Endodermal cell (in vitro differentiated cells): Measurements from ENCODE around the gene PPP1R15A. TPM values are rescaled to one million over a fixed set of nuclear protein-coding genes. Genes with fewer than 3 reads are reported as not detected.
A peak's percentile ranks its signal among the peaks of the same experiment; 100 is the strongest.
"Not testable (repeated sequence)": the region's sequence is repeated elsewhere in the genome, so short reads cannot be mapped to it uniquely, and the experiment has no call there.

ENCODE experiments used
- DNase-seq: peaks from one replicate; pipeline ENCODE4 v3.0.0-alpha.2; 2017
- H3K27ac ChIP-seq: 2 replicates; pipeline ENCODE4 v1.5.1; 2013; ENCODE audit warnings: mild to moderate bottlenecking, low read depth, low read length, moderate library complexity
- H3K27me3 ChIP-seq: 2 replicates; pipeline ENCODE4 v1.6.1; 2013; ENCODE audit warnings: mild to moderate bottlenecking, low read length, moderate library complexity; ENCODE audit not compliant: insufficient read depth, control insufficient read depth, poor library complexity, severe bottlenecking
- H3K36me3 ChIP-seq: 2 replicates; pipeline ENCODE4 v1.7.0; 2013; ENCODE audit warnings: mild to moderate bottlenecking, low read length, moderate library complexity; ENCODE audit not compliant: control insufficient read depth, insufficient read depth
- H3K4me1 ChIP-seq: one replicate; pipeline ENCODE4 v1.7.0; 2013; ENCODE audit warnings: low read length; ENCODE audit not compliant: control insufficient read depth, insufficient read depth
- H3K4me3 ChIP-seq: 2 replicates; pipeline ENCODE4 v1.5.1; 2013; ENCODE audit warnings: mild to moderate bottlenecking, low read length, moderate library complexity
- H3K9ac ChIP-seq: 2 replicates; pipeline ENCODE4 v1.6.1; 2013; ENCODE audit warnings: mild to moderate bottlenecking, low read length, moderate library complexity; ENCODE audit not compliant: poor library complexity, severe bottlenecking; ENCODE audit errors: extremely low read depth
- H3K9me3 ChIP-seq: 2 replicates; pipeline ENCODE4 v1.6.1; 2013; ENCODE audit warnings: mild to moderate bottlenecking, low read length, moderate library complexity; ENCODE audit not compliant: control insufficient read depth
- H3K27ac Mint-ChIP-seq: 2 replicates; pipeline ENCODE4 v1.8.0; 2020; ENCODE audit warnings: mixed read lengths
- H3K27me3 Mint-ChIP-seq: 2 replicates; pipeline ENCODE4 v1.8.0; 2021; ENCODE audit warnings: mild to moderate bottlenecking, mixed read lengths; ENCODE audit not compliant: insufficient read depth
- H3K36me3 Mint-ChIP-seq: 2 replicates; pipeline ENCODE4 v1.8.0; 2020; ENCODE audit warnings: low read depth, mixed read lengths
- H3K4me1 Mint-ChIP-seq: 2 replicates; pipeline ENCODE4 v1.8.0; 2020; ENCODE audit warnings: mixed read lengths
- H3K4me3 Mint-ChIP-seq: 2 replicates; pipeline ENCODE4 v1.8.0; 2020; ENCODE audit warnings: mild to moderate bottlenecking, moderate library complexity, mixed read lengths
- H3K9me3 Mint-ChIP-seq: 2 replicates; pipeline ENCODE4 v1.8.0; 2020; ENCODE audit warnings: mild to moderate bottlenecking, mixed read lengths
- CTCF ChIP-seq: fragments of 200-600 bp; sonication (generic); conservative IDR thresholded peaks from 2 replicates; pipeline ENCODE4 v1.5.0; 2021; ENCODE audit warnings: antibody characterized with exemption, mild to moderate bottlenecking
- WGBS, 2 experiments: methylation state at CpG; one replicate each; pipeline versions ENCODE4 v1.1.5 to v1.1.7; 2013; ENCODE audit warnings: missing lambda C conversion rate in 2 of 2, mixed read lengths in 1 of 2; ENCODE audit not compliant: insufficient coverage in 1 of 2, insufficient read length in 1 of 2; 5-methylcytosine and 5-hydroxymethylcytosine counted together
- total RNA-seq, 2 donors: library from RNA; stranded (reverse); fragmentation: NEBNext Ultra II Directional in 1 of 2; extraction: Animal tissue kit (Norgen Biotek cat#: 25700) in 1 of 2; gene quantifications; 2 replicates in 1 of 2; 3 replicates in 1 of 2; pipeline ENCODE4 v1.2.1, GENCODE V29; 2021

PPP1R15A gene
- total RNA-seq, 2 donors from 2014 or later = 41.5 to 45.0 TPM

GRCh38 chr19:48918071-48918470 lies 45.9 kb downstream of the PPP1R15A start:
- no peaks in the 10 kb centered on the region for H3K9me3 Mint-ChIP-seq
- H3K4me1 ChIP-seq = no peaks in the 10 kb centered on the region
- WGBS, 2 experiments = 87 to 100% methylated on average over 4 to 6 of the region's 6 CpGs
- H3K27me3 Mint-ChIP-seq = no peaks in the 10 kb centered on the region
- no peak overlapping the region for H3K4me3 Mint-ChIP-seq
- H3K4me3 ChIP-seq = no peak overlapping the region
- H3K9me3 ChIP-seq = no peaks in the 10 kb centered on the region
- no peak overlapping the region for H3K27ac ChIP-seq
- no peak overlapping the region for H3K9ac ChIP-seq
- H3K27ac Mint-ChIP-seq = no peak overlapping the region
- peaks cover 40% of the 10 kb centered on the region for H3K36me3 ChIP-seq
- TF ChIP-seq CTCF = no peak
- H3K36me3 Mint-ChIP-seq = peaks cover 56% of the 10 kb centered on the region
- DNase-seq = no peak
- H3K27me3 ChIP-seq = no peaks in the 10 kb centered on the region
- H3K4me1 Mint-ChIP-seq = no peaks in the 10 kb centered on the region

DNA sequence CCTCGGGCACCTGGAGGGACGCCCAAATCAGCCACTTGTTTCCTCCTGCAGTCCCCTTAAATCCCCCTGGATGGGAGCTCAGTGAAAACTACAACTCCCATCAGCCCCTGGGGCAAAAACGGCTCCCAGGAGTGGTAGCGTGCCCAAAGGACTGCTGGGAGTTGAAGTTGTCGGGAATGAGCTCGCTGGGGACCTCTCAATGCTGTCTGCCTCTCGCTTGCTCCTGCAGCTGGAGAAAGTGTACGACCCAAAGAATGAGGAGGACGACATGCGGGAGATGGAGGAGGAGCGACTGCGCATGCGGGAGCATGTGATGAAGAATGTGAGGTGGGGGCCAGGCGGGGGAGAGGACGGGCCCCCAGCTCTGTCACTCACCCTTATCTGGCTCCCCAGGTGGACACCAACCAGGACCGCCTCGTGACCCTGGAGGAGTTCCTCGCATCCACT lies 46.6 kb downstream of the PPP1R15A start:
- Mint-ChIP-seq H3K9me3 (no peaks in the 10 kb centered on the region), H3K27me3 (no peaks in the 10 kb centered on the region), H3K4me1 (no peaks in the 10 kb centered on the region), H3K27ac (peak overlapping the region; percentile 61), H3K4me3 (no peak overlapping the region), H3K36me3 (peaks cover 54% of the 10 kb centered on the region)
- Histone ChIP-seq H3K9me3 (no peaks in the 10 kb centered on the region), H3K27me3 (no peaks in the 10 kb centered on the region), H3K27ac (no peak overlapping the region), H3K4me1 (no peaks in the 10 kb centered on the region), H3K9ac (no peak overlapping the region), H3K36me3 (peaks cover 33% of the 10 kb centered on the region), H3K4me3 (no peak overlapping the region)
- peak; percentile 90 for DNase-seq
- no peak for TF ChIP-seq CTCF
- WGBS, 2 experiments = 78 to 86% methylated on average over 14 to 18 of the region's 18 CpGs

- H3K36me3 ChIP-seq = peaks cover 28% of the 10 kb centered on the region
- H3K4me3 Mint-ChIP-seq, H3K27ac Mint-ChIP-seq, H3K27ac ChIP-seq, H3K27me3 ChIP-seq, H3K4me1 Mint-ChIP-seq, H3K4me3 ChIP-seq, H3K27me3 Mint-ChIP-seq, H3K9me3 ChIP-seq, DNase-seq, H3K4me1 ChIP-seq, H3K9ac ChIP-seq, H3K9me3 Mint-ChIP-seq: not testable (repeated sequence)
- WGBS, 2 experiments = 94% methylated on average over 6 to 8 of the region's 8 CpGs
- H3K36me3 Mint-ChIP-seq = peaks cover 51% of the 10 kb centered on the region
Observed at GRCh38 chr19:48919271-48919670, 47.0 kb downstream of the PPP1R15A start.

DNA sequence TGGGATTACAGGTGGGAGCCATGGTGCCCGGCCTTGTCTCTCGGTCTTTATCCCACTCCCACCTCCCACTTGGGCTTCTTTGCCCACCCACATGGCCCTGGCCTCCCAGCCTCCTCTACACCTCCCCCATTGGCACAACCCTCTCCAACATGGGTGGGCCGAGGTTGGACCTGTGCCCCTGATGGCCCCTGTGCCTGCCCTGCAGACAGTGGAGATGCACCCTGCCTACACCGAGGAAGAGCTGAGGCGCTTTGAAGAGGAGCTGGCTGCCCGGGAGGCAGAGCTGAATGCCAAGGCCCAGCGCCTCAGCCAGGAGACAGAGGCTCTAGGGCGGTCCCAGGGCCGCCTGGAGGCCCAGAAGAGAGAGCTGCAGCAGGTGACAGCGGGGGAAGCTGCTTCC lies 48.7 kb downstream of the PPP1R15A start:
- DNase-seq = no peak
- no peaks in the 10 kb centered on the region for H3K4me1 ChIP-seq
- H3K9me3 Mint-ChIP-seq = no peaks in the 10 kb centered on the region
- no peaks in the 10 kb centered on the region for H3K4me1 Mint-ChIP-seq
- H3K27me3 Mint-ChIP-seq = no peaks in the 10 kb centered on the region
- no peak overlapping the region for H3K27ac ChIP-seq
- peaks cover 42% of the 10 kb centered on the region for H3K36me3 Mint-ChIP-seq
- H3K36me3 ChIP-seq = peaks cover 18% of the 10 kb centered on the region
- TF ChIP-seq CTCF = no peak
- H3K4me3 Mint-ChIP-seq = no peak overlapping the region
- no peaks in the 10 kb centered on the region for H3K27me3 ChIP-seq
- H3K9ac ChIP-seq = no peak overlapping the region
- no peak overlapping the region for H3K4me3 ChIP-seq
- H3K9me3 ChIP-seq = no peaks in the 10 kb centered on the region
- no peak overlapping the region for H3K27ac Mint-ChIP-seq
- WGBS, 2 experiments = 85 to 87% methylated on average over 9 to 10 of the region's 10 CpGs
